HEK293T (cell line): ENCODE results near the gene CENPW.
A peak's percentile ranks its signal among the peaks of the same experiment; 100 is the strongest.

Experiments used
- BHLHE40 ChIP-seq: fragments of 450-650 bp; IDR thresholded peaks from 2 replicates; pipeline ENCODE4 v1.6.1; 2016; ENCODE audit warnings: mild to moderate bottlenecking, moderate library complexity, borderline replicate concordance
- CTBP1 ChIP-seq: fragments of 450-650 bp; IDR thresholded peaks from 2 replicates; pipeline ENCODE4 v1.6.1; 2016; ENCODE audit warnings: borderline replicate concordance
- ELF4 ChIP-seq: fragments of 450-650 bp; IDR thresholded peaks from 2 replicates; pipeline ENCODE4 v1.6.1; 2017; ENCODE audit warnings: antibody characterized with exemption
- FOXK2 ChIP-seq: fragments of 450-650 bp; IDR thresholded peaks from 2 replicates; pipeline ENCODE4 v1.6.1; 2016; ENCODE audit warnings: mild to moderate bottlenecking
- FOXM1 ChIP-seq: fragments of 450-650 bp; IDR thresholded peaks from 2 replicates; pipeline ENCODE4 v1.6.1; 2017; ENCODE audit warnings: mild to moderate bottlenecking, borderline replicate concordance
- HDGF ChIP-seq: fragments of 450-650 bp; IDR thresholded peaks from 2 replicates; pipeline ENCODE4 v1.6.1; 2017; ENCODE audit warnings: antibody characterized with exemption, borderline replicate concordance
- L3MBTL2 ChIP-seq: fragments of 450-650 bp; conservative IDR thresholded peaks from 2 replicates; pipeline ENCODE4 v1.6.1; 2016; ENCODE audit warnings: mild to moderate bottlenecking
- LEF1 ChIP-seq: fragments of 450-650 bp; IDR thresholded peaks from 2 replicates; pipeline ENCODE4 v1.6.1; 2017; ENCODE audit warnings: mild to moderate bottlenecking, borderline replicate concordance
- NFRKB ChIP-seq: fragments of 450-650 bp; IDR thresholded peaks from 2 replicates; pipeline ENCODE4 v1.6.1; 2016; ENCODE audit warnings: mild to moderate bottlenecking, moderate library complexity
- PKNOX1 ChIP-seq: fragments of 450-650 bp; IDR thresholded peaks from 2 replicates; pipeline ENCODE4 v1.6.1; 2016
- SP1 ChIP-seq: fragments of 450-650 bp; IDR thresholded peaks from 2 replicates; pipeline ENCODE4 v1.6.1; 2017
- SUZ12 ChIP-seq: fragments of 450-650 bp; IDR thresholded peaks from 2 replicates; pipeline ENCODE4 v1.6.1; 2016; ENCODE audit warnings: mild to moderate bottlenecking
- TARDBP ChIP-seq: fragments of 450-650 bp; IDR thresholded peaks from 2 replicates; pipeline ENCODE4 v1.6.1; 2016
- ZNF384 ChIP-seq: fragments of 450-650 bp; IDR thresholded peaks from 2 replicates; pipeline ENCODE4 v1.6.1; 2016

GRCh38 chr6:126339796-126340609, at the start of gene CENPW:
- TF ChIP-seq NFRKB (no peak), FOXK2 (no peak), SP1 (no peak), ELF4 (no peak), TARDBP (no peak), BHLHE40 (no peak), ZNF384 (no peak), LEF1 (no peak), CTBP1 (no peak), FOXM1 (0 out of 2 replicates have a peak, but pooled peaks have one; percentile 50), SUZ12 (no peak), L3MBTL2 (peak; percentile 19; the same call in 1 of the 2 replicates), HDGF (no peak), PKNOX1 (no peak)
